ENCODE data around the gene GBF1.

GBF1 gene

GRCh38 chr10:102376901-102377300, 131.6 kb downstream of the GBF1 start:
- no peaks in the 10 kb centered on the region for H3K9me3 ChIP-seq (ENCODE audit: control insufficient read depth, low read length)
- no peak overlapping the region for H3K4me2 ChIP-seq (ENCODE audit: low read length)
- no peak overlapping the region for H3K9ac ChIP-seq
- H3K27me3 ChIP-seq (ENCODE audit: control insufficient read depth, insufficient read depth, low read length), result no peaks in the 10 kb centered on the region
- H3K79me2 ChIP-seq, result no peaks in the 10 kb centered on the region
- TF ChIP-seq CTCF (IDR thresholded peaks at IDR 0.05), result no peak
- no peak overlapping the region for H3K4me3 ChIP-seq (ENCODE audit: low read depth, low read length)
- H3K27ac ChIP-seq, result no peak overlapping the region
- no peak overlapping the region for H2AFZ ChIP-seq
- H3K36me3 ChIP-seq (ENCODE audit: control insufficient read depth, insufficient read depth, low read length), result no peaks in the 10 kb centered on the region
- H3K4me1 ChIP-seq, result no peaks in the 10 kb centered on the region

DNA sequence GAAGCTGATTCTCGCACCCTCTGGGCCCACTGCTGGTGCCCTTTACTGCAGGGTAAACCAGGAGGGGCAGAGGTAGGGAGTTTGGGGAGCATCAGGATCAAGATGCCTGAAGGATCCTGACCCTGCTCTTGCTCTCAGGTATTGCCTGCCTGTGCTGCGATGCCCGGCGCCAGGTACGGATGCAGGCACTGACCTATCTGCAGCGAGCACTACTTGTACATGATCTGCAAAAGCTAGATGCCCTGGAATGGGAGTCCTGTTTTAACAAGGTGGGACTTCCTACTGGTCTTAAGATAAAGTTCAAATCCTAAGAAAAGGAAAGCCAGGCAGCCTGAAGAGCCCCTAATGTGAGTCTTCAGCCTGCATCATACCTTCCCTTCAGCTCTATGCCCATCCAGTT, 134.1 kb downstream of the GBF1 start:
- no peak overlapping the region for H3K4me2 ChIP-seq (ENCODE audit: low read length)
- no peaks in the 10 kb centered on the region for H3K36me3 ChIP-seq (ENCODE audit: control insufficient read depth, insufficient read depth, low read length)
- H3K9me3 ChIP-seq (ENCODE audit: control insufficient read depth, low read length), result no peaks in the 10 kb centered on the region
- no peak for TF ChIP-seq CTCF (IDR thresholded peaks at IDR 0.05)
- no peaks in the 10 kb centered on the region for H3K79me2 ChIP-seq
- H3K27ac ChIP-seq, result no peak overlapping the region
- H3K4me1 ChIP-seq, result no peaks in the 10 kb centered on the region
- H3K27me3 ChIP-seq (ENCODE audit: control insufficient read depth, insufficient read depth, low read length), result no peaks in the 10 kb centered on the region
- H3K9ac ChIP-seq, result no peak overlapping the region
- no peak overlapping the region for H3K4me3 ChIP-seq (ENCODE audit: low read depth, low read length)
- H2AFZ ChIP-seq, result no peak overlapping the region

DNA sequence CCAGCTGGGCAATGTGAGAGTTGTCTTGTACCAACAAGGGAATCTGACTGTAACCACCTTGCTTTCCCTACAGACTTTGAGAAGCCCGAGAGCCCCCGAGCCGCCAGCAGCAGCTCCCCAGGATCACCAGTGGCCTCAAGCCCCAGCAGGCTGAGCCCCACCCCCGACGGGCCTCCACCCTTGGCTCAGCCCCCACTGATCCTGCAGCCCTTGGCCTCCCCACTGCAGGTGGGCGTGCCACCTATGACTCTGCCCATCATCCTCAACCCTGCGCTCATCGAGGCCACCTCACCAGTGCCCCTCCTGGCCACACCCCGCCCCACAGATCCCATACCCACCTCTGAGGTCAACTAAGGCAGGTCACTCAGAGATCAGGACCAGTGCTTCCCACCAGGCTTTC, 136.7 kb downstream of the GBF1 start:
- no peaks in the 10 kb centered on the region for H3K27me3 ChIP-seq (ENCODE audit: control insufficient read depth, insufficient read depth, low read length)
- H3K4me2 ChIP-seq (ENCODE audit: low read length), result no peak overlapping the region
- H2AFZ ChIP-seq, result no peak overlapping the region
- no peaks in the 10 kb centered on the region for H3K4me1 ChIP-seq
- H3K27ac ChIP-seq, result no peak overlapping the region
- no peaks in the 10 kb centered on the region for H3K36me3 ChIP-seq (ENCODE audit: control insufficient read depth, insufficient read depth, low read length)
- no peak overlapping the region for H3K4me3 ChIP-seq (ENCODE audit: low read depth, low read length)
- no peak overlapping the region for H3K9ac ChIP-seq
- no peaks in the 10 kb centered on the region for H3K9me3 ChIP-seq (ENCODE audit: control insufficient read depth, low read length)
- no peaks in the 10 kb centered on the region for H3K79me2 ChIP-seq
- TF ChIP-seq CTCF (IDR thresholded peaks at IDR 0.05), result no peak

DNA sequence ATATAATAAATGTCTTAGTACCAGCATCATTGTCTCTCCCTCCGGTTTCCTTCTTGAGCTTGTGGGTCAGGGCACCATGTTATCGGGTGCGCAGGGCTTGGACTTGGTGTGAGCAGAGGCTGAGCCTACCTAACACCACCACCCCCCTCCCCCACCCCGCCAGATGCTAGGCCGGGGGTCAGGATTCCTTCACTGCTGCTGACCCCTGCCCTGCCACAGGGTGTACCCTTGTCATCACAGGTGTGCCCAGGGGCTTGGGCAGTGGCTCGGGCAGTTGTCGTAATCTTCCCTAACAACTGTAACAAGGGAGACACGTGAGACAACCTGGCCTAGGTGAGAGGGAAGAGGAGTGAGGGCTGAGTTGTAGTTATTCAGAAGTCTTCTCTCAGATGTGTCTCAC, 137.5 kb downstream of the GBF1 start:
- no peak for TF ChIP-seq CTCF (IDR thresholded peaks at IDR 0.05)
- Histone ChIP-seq H3K4me2 (ENCODE audit: low read length) (no peak overlapping the region), H3K27me3 (ENCODE audit: control insufficient read depth, insufficient read depth, low read length) (no peaks in the 10 kb centered on the region), H3K27ac (no peak overlapping the region), H2AFZ (no peak overlapping the region), H3K36me3 (ENCODE audit: control insufficient read depth, insufficient read depth, low read length) (no peaks in the 10 kb centered on the region), H3K9me3 (ENCODE audit: control insufficient read depth, low read length) (no peaks in the 10 kb centered on the region), H3K9ac (no peak overlapping the region), H3K4me1 (no peaks in the 10 kb centered on the region), H3K4me3 (ENCODE audit: low read depth, low read length) (no peak overlapping the region), H3K79me2 (no peaks in the 10 kb centered on the region)

DNA sequence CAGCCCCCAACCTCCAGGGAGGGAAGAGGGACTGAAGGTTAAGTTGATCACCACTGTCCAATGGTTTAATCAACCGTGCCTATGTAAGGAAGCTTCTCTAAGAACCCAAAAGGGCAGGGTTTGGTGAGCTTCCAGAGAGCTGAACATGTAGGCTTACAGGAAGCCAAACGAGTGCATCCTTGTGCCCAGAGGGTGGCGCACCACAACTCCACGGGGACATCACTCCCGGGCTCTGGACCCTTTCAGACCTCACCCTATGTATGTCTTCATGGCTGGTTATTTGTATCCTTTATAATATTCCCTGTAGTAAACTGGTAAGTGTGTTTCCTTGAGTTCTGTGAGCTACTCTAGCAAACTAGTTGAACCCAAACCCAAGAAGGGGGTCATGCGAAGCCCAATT, 138.7 kb downstream of the GBF1 start:
- H3K27me3 ChIP-seq (ENCODE audit: control insufficient read depth, insufficient read depth, low read length), result no peaks in the 10 kb centered on the region
- H3K79me2 ChIP-seq, result no peaks in the 10 kb centered on the region
- no peak overlapping the region for H2AFZ ChIP-seq
- H3K4me1 ChIP-seq, result no peaks in the 10 kb centered on the region
- H3K4me3 ChIP-seq (ENCODE audit: low read depth, low read length), result no peak overlapping the region
- peak; percentile 12 for TF ChIP-seq CTCF (IDR thresholded peaks at IDR 0.05)
- no peaks in the 10 kb centered on the region for H3K36me3 ChIP-seq (ENCODE audit: control insufficient read depth, insufficient read depth, low read length)
- H3K4me2 ChIP-seq (ENCODE audit: low read length), result no peak overlapping the region
- no peak overlapping the region for H3K9ac ChIP-seq
- no peaks in the 10 kb centered on the region for H3K9me3 ChIP-seq (ENCODE audit: control insufficient read depth, low read length)
- H3K27ac ChIP-seq, result no peak overlapping the region
